IMR-90 (cell line): Measurements from ENCODE around the gene RXFP1. TPM values are rescaled to one million over a fixed set of nuclear protein-coding genes. Genes with fewer than 3 reads are reported as not detected.

Experiments
- ATAC-seq: fragments of 200-7000 bp; cut with Tn5 transposase; 2 replicates; pipeline ENCODE4 v1.9.1; 2020; ENCODE audit warnings: low read depth, mild to moderate bottlenecking, moderate library complexity
- BruUV-seq: library from RNA; stranded (reverse); fragments of 400-500 nt; replicated peaks from 2 replicates; lab custom pipeline; 2021; lab: Mats Ljungman, UMichigan
- CTCF ChIA-PET: fragments of 300-600 bp; formaldehyde crosslinking; extraction: SDS; loops from one replicate; lab custom pipeline; 2021; ENCODE audit warnings: antibody characterized with exemption; lab: Yijun Ruan, JAX
- POLR2A ChIA-PET: fragments of 300-600 bp; sonication (Branson Sonifier 250); formaldehyde crosslinking; loops from one replicate; lab custom pipeline; 2022; ENCODE audit warnings: antibody characterized with exemption; ENCODE audit not compliant: unreplicated experiment; lab: Charles Lee
- DNase-seq: peaks from one replicate; pipeline ENCODE4 v3.0.0; 2013
- H2AFZ ChIP-seq: replicated peaks from 2 replicates; pipeline ENCODE3; 2013; ENCODE audit warnings: low read length, mild to moderate bottlenecking; ENCODE audit not compliant: poor library complexity
- H2AK5ac ChIP-seq: 2 replicates; pipeline ENCODE4 v1.6.1; 2013; ENCODE audit warnings: low read depth, low read length, inconsistent platforms
- H2AK9ac ChIP-seq: replicated peaks from 2 replicates; pipeline ENCODE3; 2013; ENCODE audit warnings: mild to moderate bottlenecking, low read depth, low read length, moderate library complexity; ENCODE audit not compliant: poor library complexity
- H2BK120ac ChIP-seq: 2 replicates; pipeline ENCODE4 v1.6.1; 2013; ENCODE audit warnings: low read depth, low read length, inconsistent platforms
- H2BK15ac ChIP-seq: 3 replicates; pipeline ENCODE4 v1.6.1; 2013; ENCODE audit warnings: low read depth, low read length, inconsistent platforms
- H2BK20ac ChIP-seq: 2 replicates; pipeline ENCODE4 v1.6.1; 2013; ENCODE audit warnings: low read depth, mild to moderate bottlenecking, inconsistent platforms, low read length, moderate library complexity
- H2BK5ac ChIP-seq: 2 replicates; pipeline ENCODE4 v1.6.1; 2013; ENCODE audit warnings: mild to moderate bottlenecking, low read depth, low read length, inconsistent platforms; ENCODE audit not compliant: poor library complexity, severe bottlenecking
- H3K14ac ChIP-seq: replicated peaks from 2 replicates; pipeline ENCODE4 v1.6.1; 2013; ENCODE audit warnings: low read depth, low read length, inconsistent platforms
- H3K18ac ChIP-seq: 2 replicates; pipeline ENCODE4 v1.6.1; 2013; ENCODE audit warnings: low read depth, low read length, control low read depth
- H3K23ac ChIP-seq: 2 replicates; pipeline ENCODE4 v1.6.1; 2013; ENCODE audit warnings: low read depth, low read length, inconsistent platforms
- H3K27ac ChIP-seq: 2 replicates; pipeline ENCODE4 v1.5.1; 2013; ENCODE audit warnings: mild to moderate bottlenecking, control low read depth, low read length; ENCODE audit not compliant: insufficient read depth
- H3K27me3 ChIP-seq: 2 replicates; pipeline ENCODE4 v1.6.1; 2013; ENCODE audit warnings: low read length; ENCODE audit not compliant: control insufficient read depth, insufficient read depth
- H3K36me3 ChIP-seq: 2 replicates; pipeline ENCODE4 v1.6.1; 2013; ENCODE audit warnings: low read length, mixed read lengths; ENCODE audit not compliant: control insufficient read depth, insufficient read depth
- H3K4ac ChIP-seq: 2 replicates; pipeline ENCODE4 v1.6.1; 2013; ENCODE audit warnings: low read depth, low read length, inconsistent platforms
- H3K4me1 ChIP-seq: 2 replicates; pipeline ENCODE4 v1.6.1; 2013; ENCODE audit warnings: low read length, mixed read lengths; ENCODE audit not compliant: control insufficient read depth, insufficient read depth
- H3K4me2 ChIP-seq: 2 replicates; pipeline ENCODE4 v1.6.1; 2013; ENCODE audit warnings: low read depth, mild to moderate bottlenecking, control low read depth, low read length, moderate library complexity
- H3K4me3 ChIP-seq: 2 replicates; pipeline ENCODE4 v1.5.1; 2013; ENCODE audit warnings: low read depth, mild to moderate bottlenecking, control low read depth, low read length, moderate library complexity; ENCODE audit not compliant: insufficient read depth
- H3K56ac ChIP-seq: 2 replicates; pipeline ENCODE4 v1.6.1; 2013; ENCODE audit warnings: low read length, inconsistent platforms; ENCODE audit not compliant: insufficient read depth; ENCODE audit errors: extremely low read depth
- H3K79me1 ChIP-seq, 2 experiments: 2 replicates each; pipeline ENCODE4 v1.6.1; 2013; ENCODE audit warnings: low read length in 2 of 2, inconsistent platforms in 1 of 2, low read depth in 1 of 2
- H3K9ac ChIP-seq: 2 replicates; pipeline ENCODE4 v1.6.1; 2013; ENCODE audit warnings: low read depth, low read length, control low read depth
- H3K9me1 ChIP-seq: 2 replicates; pipeline ENCODE4 v1.6.1; 2013; ENCODE audit warnings: low read length, inconsistent platforms; ENCODE audit not compliant: insufficient read depth
- H3K9me3 ChIP-seq: 2 replicates; pipeline ENCODE4 v1.6.1; 2013; ENCODE audit warnings: low read length; ENCODE audit not compliant: control insufficient read depth, insufficient read depth
- H4K20me1 ChIP-seq: 2 replicates; pipeline ENCODE4 v1.6.1; 2013; ENCODE audit warnings: low read length, inconsistent platforms; ENCODE audit not compliant: insufficient read depth
- H4K5ac ChIP-seq: 2 replicates; pipeline ENCODE4 v1.6.1; 2013; ENCODE audit warnings: mild to moderate bottlenecking, low read depth, low read length, control low read depth
- H4K8ac ChIP-seq, 2 experiments: 2 replicates each; pipeline ENCODE4 v1.6.1; 2013; ENCODE audit warnings: low read depth in 2 of 2, low read length in 2 of 2, control low read depth in 1 of 2, inconsistent platforms in 1 of 2
- H4K91ac ChIP-seq: 2 replicates; pipeline ENCODE4 v1.6.1; 2013; ENCODE audit warnings: low read depth, low read length, inconsistent platforms; ENCODE audit not compliant: insufficient read depth
- BHLHE40 ChIP-seq: fragments of 150-350 bp; IDR thresholded peaks from 2 replicates; pipeline ENCODE4 v1.6.1; 2016; ENCODE audit warnings: mild to moderate bottlenecking, low read depth, low read length
- CEBPB ChIP-seq: IDR thresholded peaks from 2 replicates; pipeline ENCODE4 v1.6.1; 2012; ENCODE audit warnings: low read depth, low read length, improper control_type of control experiment
- CHD1 ChIP-seq: IDR thresholded peaks from 2 replicates; pipeline ENCODE4 v1.6.1; 2012; ENCODE audit warnings: low read depth, low read length, improper control_type of control experiment
- FOS ChIP-seq: fragments of 150-350 bp; IDR thresholded peaks from 2 replicates; pipeline ENCODE4 v1.6.1; 2016; ENCODE audit warnings: low read depth, low read length
- MAFK ChIP-seq: IDR thresholded peaks from 2 replicates; pipeline ENCODE4 v1.6.1; 2012; ENCODE audit warnings: low read depth, low read length, improper control_type of control experiment
- MAZ ChIP-seq: IDR thresholded peaks from 2 replicates; pipeline ENCODE4 v1.6.1; 2012; ENCODE audit warnings: low read depth, mild to moderate bottlenecking, low read length, improper control_type of control experiment, moderate library complexity, borderline replicate concordance
- MXI1 ChIP-seq: IDR thresholded peaks from 2 replicates; pipeline ENCODE4 v1.6.1; 2012; ENCODE audit warnings: low read depth, mild to moderate bottlenecking, low read length, moderate library complexity, borderline replicate concordance
- NFE2L2 ChIP-seq: fragments of 150-350 bp; IDR thresholded peaks from 2 replicates; pipeline ENCODE4 v1.6.1; 2016; ENCODE audit warnings: low read depth, mild to moderate bottlenecking, low read length
- POLR2A ChIP-seq: IDR thresholded peaks from 2 replicates; pipeline ENCODE4 v1.6.1; 2012; ENCODE audit warnings: mild to moderate bottlenecking, low read depth, low read length
- RAD21 ChIP-seq: IDR thresholded peaks from 2 replicates; pipeline ENCODE4 v1.6.1; 2012; ENCODE audit warnings: low read length, improper control_type of control experiment
- RCOR1 ChIP-seq: IDR thresholded peaks from 2 replicates; pipeline ENCODE4 v1.6.1; 2012; ENCODE audit warnings: mild to moderate bottlenecking, low read length, improper control_type of control experiment; ENCODE audit not compliant: insufficient replicate concordance
- RFX5 ChIP-seq: IDR thresholded peaks from 2 replicates; pipeline ENCODE4 v1.8.0; 2012; ENCODE audit warnings: low read depth, mild to moderate bottlenecking, low read length, moderate library complexity
- SMC3 ChIP-seq: fragments of 150-350 bp; IDR thresholded peaks from 2 replicates; pipeline ENCODE4 v1.6.1; 2016; ENCODE audit warnings: low read depth, mild to moderate bottlenecking, antibody characterized with exemption, low read length, moderate library complexity
- WGBS, 2 experiments: methylation state at CpG; one replicate each; pipeline versions ENCODE4 v1.1.5 to v1.1.7; 2013; ENCODE audit warnings: missing lambda C conversion rate in 2 of 2; ENCODE audit not compliant: insufficient read length in 1 of 2; ENCODE audit errors: extremely low coverage in 2 of 2; 5-methylcytosine and 5-hydroxymethylcytosine counted together
- dilution Hi-C: fragments of 300-500 bp; cut with HindIII; formaldehyde crosslinking; loops from one replicate; pipeline ENCODE4 v1.14.3; 2018; ENCODE audit warnings: low sequenced_read_pairs; ENCODE audit not compliant: unreplicated experiment
- in situ Hi-C: fragments of 300-500 bp; cut with MboI; formaldehyde crosslinking; loops from 3 replicates; pipeline ENCODE4 v1.14.3; 2019; ENCODE audit warnings: low sequenced_read_pairs, inconsistent platforms, mixed read lengths
- intact Hi-C: fragments of 100-400 bp; cut with micrococcal nuclease; formaldehyde crosslinking; loops from 2 replicates; pipeline ENCODE4 v1.10.0; 2022
- polyA plus RNA-seq, 3 experiments: library from polyadenylated mRNA; depleted of rRNA; stranded (reverse); fragments of >200 nt; gene quantifications; 2 replicates each; pipeline ENCODE4 v1.2.3, GENCODE V29; 2012; ENCODE audit warnings: low replicate concordance in 1 of 3
- total RNA-seq: library from RNA; depleted of rRNA; stranded (reverse); fragments of >200 nt; gene quantifications from 2 replicates; pipeline ENCODE4 v1.2.3, GENCODE V29; 2012
- TF ChIP-seq, protein P1 (sequence below): fragments of 150-350 bp; IDR thresholded peaks from 2 replicates; pipeline ENCODE4 v1.6.1; 2016; ENCODE audit warnings: low read depth, mild to moderate bottlenecking, low read length, moderate library complexity, borderline replicate concordance
- TF ChIP-seq, protein P2 (sequence below): fragments of 150-350 bp; IDR thresholded peaks from 2 replicates; pipeline ENCODE4 v1.6.1; 2017; ENCODE audit warnings: mild to moderate bottlenecking, antibody characterized with exemption, low read length, low read depth
- TF ChIP-seq, protein P3 (sequence below): conservative IDR thresholded peaks from 2 replicates; pipeline ENCODE4 v1.5.1; 2012; ENCODE audit warnings: mild to moderate bottlenecking, low read depth, low read length, improper control_type of control experiment

RXFP1 gene
- total and polyA plus RNA-seq, 2 of the 4 experiments (the other 2 are of a cell fraction) = not detected

DNA sequence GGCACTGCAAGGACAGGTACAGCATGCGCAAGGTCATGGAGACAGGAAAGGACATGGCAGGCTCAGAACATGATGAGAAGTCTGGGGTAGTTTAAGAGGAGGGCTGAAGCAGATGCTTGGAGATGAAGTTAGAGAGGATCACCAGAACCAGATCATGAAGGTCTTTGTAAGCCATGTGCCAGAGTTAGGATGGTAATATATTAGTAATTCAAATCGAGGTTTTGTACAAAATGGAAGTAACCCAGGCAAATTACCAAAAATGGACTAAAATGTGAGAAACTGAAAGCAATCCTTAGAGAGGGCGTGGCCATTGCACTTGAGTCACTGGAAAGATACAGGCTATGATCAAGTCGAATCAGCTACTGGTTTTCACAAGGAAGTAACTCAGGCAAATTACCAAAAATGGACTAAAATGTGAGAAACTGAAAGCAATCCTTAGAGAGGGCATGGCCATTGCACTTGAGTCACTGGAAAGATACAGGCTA is 13.5 kb downstream of the RXFP1 start:
- dilution Hi-C loops = no loop called here
- Histone ChIP-seq H2BK5ac (no peak overlapping the region), H3K27ac (no peak overlapping the region), H4K8ac (peak overlapping the region; percentile 75 to 81), H2BK20ac (peak overlapping the region; percentile 55; the same call in 1 of the 2 replicates), H3K4ac (peak overlapping the region; percentile 67; the same call in 1 of the 2 replicates), H2AK5ac (no peak overlapping the region), H2BK15ac (peak overlapping the region; percentile 87; the same call in 2 of the 3 replicates), H3K14ac (peak overlapping the region; percentile 68; the same call in 1 of the 2 replicates), H4K5ac (peak overlapping the region; percentile 53), H3K56ac (no peak overlapping the region; the same call in 1 of the 2 replicates), H4K20me1 (no peaks in the 10 kb centered on the region), H3K9ac (no peak overlapping the region), H3K4me3 (no peak overlapping the region), H3K4me2 (peak overlapping the region; percentile 51), H3K79me1 (no peaks in the 10 kb centered on the region), H2AK9ac (no peak overlapping the region), H2BK120ac (peak overlapping the region; percentile 73), H3K4me1 (no peaks in the 10 kb centered on the region), H3K36me3 (no peaks in the 10 kb centered on the region), H2AFZ (peak overlapping the region; percentile 73), H4K91ac (peak overlapping the region; percentile 62), H3K18ac (peak overlapping the region; percentile 72), H3K9me1 (no peaks in the 10 kb centered on the region; the same call in 1 of the 2 replicates), H3K27me3 (no peaks in the 10 kb centered on the region), H3K23ac (no peak overlapping the region), H3K9me3 (no peaks in the 10 kb centered on the region)
- in situ Hi-C loops = no loop called here
- BruUV-seq = no TSS peak
- ChIA-PET CTCF (no interaction called here), POLR2A (no interaction called here)
- DNase-seq (peak; percentile 80), ATAC-seq (peak; percentile 68)
- WGBS, 2 experiments = 68% methylated on average over 3 of the region's 4 CpGs; no CpG with 5 or more reads in 1 of the 2 experiments
- intact Hi-C loops = no loop called here
- TF ChIP-seq RFX5 (no peak), FOS (no peak), NFE2L2 (no peak), SMC3 (no peak), RCOR1 (no peak), POLR2A (no peak), MXI1 (no peak), RAD21 (no peak), CEBPB (no peak), MAZ (no peak), CHD1 (no peak), MAFK (no peak), BHLHE40 (no peak)
- TF ChIP-seq, protein P1, sequence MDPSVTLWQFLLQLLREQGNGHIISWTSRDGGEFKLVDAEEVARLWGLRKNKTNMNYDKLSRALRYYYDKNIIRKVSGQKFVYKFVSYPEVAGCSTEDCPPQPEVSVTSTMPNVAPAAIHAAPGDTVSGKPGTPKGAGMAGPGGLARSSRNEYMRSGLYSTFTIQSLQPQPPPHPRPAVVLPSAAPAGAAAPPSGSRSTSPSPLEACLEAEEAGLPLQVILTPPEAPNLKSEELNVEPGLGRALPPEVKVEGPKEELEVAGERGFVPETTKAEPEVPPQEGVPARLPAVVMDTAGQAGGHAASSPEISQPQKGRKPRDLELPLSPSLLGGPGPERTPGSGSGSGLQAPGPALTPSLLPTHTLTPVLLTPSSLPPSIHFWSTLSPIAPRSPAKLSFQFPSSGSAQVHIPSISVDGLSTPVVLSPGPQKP = no peak
- TF ChIP-seq, protein P2, sequence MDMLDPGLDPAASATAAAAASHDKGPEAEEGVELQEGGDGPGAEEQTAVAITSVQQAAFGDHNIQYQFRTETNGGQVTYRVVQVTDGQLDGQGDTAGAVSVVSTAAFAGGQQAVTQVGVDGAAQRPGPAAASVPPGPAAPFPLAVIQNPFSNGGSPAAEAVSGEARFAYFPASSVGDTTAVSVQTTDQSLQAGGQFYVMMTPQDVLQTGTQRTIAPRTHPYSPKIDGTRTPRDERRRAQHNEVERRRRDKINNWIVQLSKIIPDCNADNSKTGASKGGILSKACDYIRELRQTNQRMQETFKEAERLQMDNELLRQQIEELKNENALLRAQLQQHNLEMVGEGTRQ = no peak
- TF ChIP-seq, protein P3, sequence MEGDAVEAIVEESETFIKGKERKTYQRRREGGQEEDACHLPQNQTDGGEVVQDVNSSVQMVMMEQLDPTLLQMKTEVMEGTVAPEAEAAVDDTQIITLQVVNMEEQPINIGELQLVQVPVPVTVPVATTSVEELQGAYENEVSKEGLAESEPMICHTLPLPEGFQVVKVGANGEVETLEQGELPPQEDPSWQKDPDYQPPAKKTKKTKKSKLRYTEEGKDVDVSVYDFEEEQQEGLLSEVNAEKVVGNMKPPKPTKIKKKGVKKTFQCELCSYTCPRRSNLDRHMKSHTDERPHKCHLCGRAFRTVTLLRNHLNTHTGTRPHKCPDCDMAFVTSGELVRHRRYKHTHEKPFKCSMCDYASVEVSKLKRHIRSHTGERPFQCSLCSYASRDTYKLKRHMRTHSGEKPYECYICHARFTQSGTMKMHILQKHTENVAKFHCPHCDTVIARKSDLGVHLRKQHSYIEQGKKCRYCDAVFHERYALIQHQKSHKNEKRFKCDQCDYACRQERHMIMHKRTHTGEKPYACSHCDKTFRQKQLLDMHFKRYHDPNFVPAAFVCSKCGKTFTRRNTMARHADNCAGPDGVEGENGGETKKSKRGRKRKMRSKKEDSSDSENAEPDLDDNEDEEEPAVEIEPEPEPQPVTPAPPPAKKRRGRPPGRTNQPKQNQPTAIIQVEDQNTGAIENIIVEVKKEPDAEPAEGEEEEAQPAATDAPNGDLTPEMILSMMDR = no peak
